HepG2 (cell line): ENCODE data around the gene LCE3A. TPM values are rescaled to one million over a fixed set of nuclear protein-coding genes. Genes with fewer than 3 reads are reported as not detected.

Experiments
- ATAC-seq: fragments of 200-7000 bp; cut with Tn5 transposase; 3 replicates; pipeline ENCODE4 v1.9.1; 2020; ENCODE audit warnings: mild to moderate bottlenecking, moderate library complexity
- Bru-seq: library from RNA; stranded (reverse); fragments of 400-500 nt; gene quantifications from one replicate; lab custom pipeline; 2021; lab: Mats Ljungman, UMichigan
- BruChase-seq, 2 experiments: library from RNA; stranded (reverse); fragments of 400-500 nt; gene quantifications; one replicate each; lab custom pipeline; 2021; lab: Mats Ljungman, UMichigan
- BruUV-seq: library from RNA; stranded (reverse); fragments of 400-500 nt; replicated peaks from 2 replicates; lab custom pipeline; 2021; lab: Mats Ljungman, UMichigan
- CTCF ChIA-PET: fragments of 300-600 bp; formaldehyde crosslinking; extraction: SDS; loops from one replicate; lab custom pipeline; 2021; ENCODE audit warnings: low total read pairs, inconsistent platforms, low intra/inter-chr PET ratio; lab: Yijun Ruan, JAX
- POLR2A ChIA-PET: fragments of 350-600 bp; sonication (Branson Sonifier 250); formaldehyde crosslinking; loops from one replicate; lab custom pipeline; 2020; ENCODE audit warnings: antibody characterized with exemption, inconsistent platforms; lab: Yijun Ruan, JAX
- DNase-seq: peaks from one replicate; pipeline ENCODE4 v3.0.0-alpha.2; 2015; ENCODE audit warnings: low spot score
- FAIRE-seq: peaks from 3 replicates; lab custom pipeline; 2011; peaks lifted over from hg19 to GRCh38; lab: Jason Lieb, UNC
- H2AFZ ChIP-seq: one replicate; pipeline ENCODE4 v1.6.1; 2011; ENCODE audit warnings: low read length, inconsistent platforms
- H3K27ac ChIP-seq: fragments of 300-600 bp; 3 replicates; pipeline ENCODE4 v1.8.0; 2011; ENCODE audit warnings: mixed run types, mild to moderate bottlenecking, mixed read lengths, low read length, inconsistent platforms; ENCODE audit not compliant: insufficient read depth; ENCODE audit errors: extremely low read length
- H3K27me3 ChIP-seq, 2 experiments: fragments of 200-600 bp in 1 of 2; 2 replicates in 1 of 2; 3 replicates in 1 of 2; pipeline versions ENCODE4 v1.6.0 to v1.8.0; 2011; ENCODE audit warnings: low read length in 2 of 2, mild to moderate bottlenecking in 2 of 2, moderate library complexity in 2 of 2, inconsistent platforms in 1 of 2; ENCODE audit not compliant: insufficient read depth in 2 of 2, control insufficient read depth in 1 of 2
- H3K36me3 ChIP-seq, 2 experiments: fragments of 200-600 bp in 1 of 2; replicated peaks in 1 of 2; 2 replicates in 1 of 2; 3 replicates in 1 of 2; pipeline versions ENCODE4 v1.5.1 to v1.8.0; 2011; ENCODE audit warnings: low read length in 2 of 2, inconsistent platforms in 1 of 2; ENCODE audit not compliant: insufficient read depth in 2 of 2, control insufficient read depth in 1 of 2
- H3K4me1 ChIP-seq: 2 replicates; pipeline ENCODE4 v1.5.1; 2012; ENCODE audit warnings: low read length, inconsistent platforms; ENCODE audit not compliant: insufficient read depth
- H3K4me2 ChIP-seq: 2 replicates; pipeline ENCODE4 v1.6.0; 2011; ENCODE audit warnings: low read depth, low read length, inconsistent platforms
- H3K4me3 ChIP-seq, 3 experiments: fragments of 200-600 bp in 1 of 3; sonication (generic), shearing (Covaris generic) in 1 of 3; replicated peaks in 1 of 3; 2 replicates each; pipeline ENCODE4 v1.5.1; 2011 to 2016; ENCODE audit warnings: low read length in 3 of 3, inconsistent platforms in 2 of 3, low read depth in 2 of 3, mild to moderate bottlenecking in 2 of 3, control low read depth in 1 of 3, mixed read lengths in 1 of 3; ENCODE audit not compliant: insufficient read depth in 1 of 3
- H3K79me2 ChIP-seq: one replicate; pipeline ENCODE4 v1.6.1; 2011; ENCODE audit warnings: low read length, inconsistent platforms; ENCODE audit not compliant: insufficient read depth
- H3K9ac ChIP-seq: 2 replicates; pipeline ENCODE4 v1.6.0; 2011; ENCODE audit warnings: mild to moderate bottlenecking, low read depth, low read length, inconsistent platforms; ENCODE audit not compliant: insufficient read depth
- H3K9me3 ChIP-seq: 2 replicates; pipeline ENCODE4 v1.5.1; 2012; ENCODE audit warnings: mild to moderate bottlenecking, low read length
- H4K20me1 ChIP-seq: 2 replicates; pipeline ENCODE4 v1.6.0; 2011; ENCODE audit warnings: inconsistent platforms, mild to moderate bottlenecking, low read length, moderate library complexity; ENCODE audit not compliant: insufficient read depth
- DDIT3 ChIP-seq: sonication (generic); formaldehyde crosslinking; IDR thresholded peaks from 2 replicates; pipeline ENCODE4 v1.4.0; 2020; ENCODE audit warnings: mild to moderate bottlenecking, missing genetic modification reagents
- E2F2 ChIP-seq: sonication (generic); formaldehyde crosslinking; IDR thresholded peaks from 2 replicates; pipeline ENCODE4 v1.4.0; 2020; ENCODE audit warnings: missing genetic modification reagents, borderline replicate concordance
- HIVEP1 ChIP-seq: sonication (generic); formaldehyde crosslinking; IDR thresholded peaks from 2 replicates; pipeline ENCODE4 v1.4.0; 2020; ENCODE audit warnings: mild to moderate bottlenecking, missing genetic modification reagents
- NFIC ChIP-seq: IDR thresholded peaks from 2 replicates; pipeline ENCODE4 v1.6.1; 2012; ENCODE audit warnings: mild to moderate bottlenecking, low read length, inconsistent platforms
- NKX3-1 ChIP-seq: sonication (generic); formaldehyde crosslinking; IDR thresholded peaks from 2 replicates; pipeline ENCODE4 v1.5.0; 2020; ENCODE audit warnings: missing genetic modification reagents
- SIN3A ChIP-seq: IDR thresholded peaks from 2 replicates; pipeline ENCODE4 v1.6.1; 2011; ENCODE audit warnings: low read depth, mild to moderate bottlenecking, control low read depth, low read length, borderline replicate concordance
- SMAD1 ChIP-seq: sonication (generic); formaldehyde crosslinking; IDR thresholded peaks from 2 replicates; pipeline ENCODE4 v1.4.0; 2020; ENCODE audit warnings: missing genetic modification reagents, low read depth, mild to moderate bottlenecking, borderline replicate concordance
- SRSF9 ChIP-seq: fragments of 200-400 bp; formaldehyde crosslinking; IDR thresholded peaks from 2 replicates; pipeline ENCODE4 v1.6.1; 2018; ENCODE audit warnings: borderline replicate concordance, mild to moderate bottlenecking, low read depth, low read length; ENCODE audit not compliant: insufficient read depth, poor library complexity, severe bottlenecking
- ZNF251 ChIP-seq: sonication (generic); formaldehyde crosslinking; IDR thresholded peaks from 2 replicates; pipeline ENCODE4 v1.9.0; 2021; ENCODE audit warnings: mild to moderate bottlenecking, missing genetic modification reagents
- ZNF275 ChIP-seq: sonication (generic); formaldehyde crosslinking; IDR thresholded peaks from 2 replicates; pipeline ENCODE4 v1.8.0; 2022; ENCODE audit warnings: missing genetic modification reagents, mild to moderate bottlenecking, inconsistent platforms, borderline replicate concordance
- ZNF33A ChIP-seq: sonication (generic); formaldehyde crosslinking; IDR thresholded peaks from 2 replicates; pipeline ENCODE4 v1.5.1; 2020; ENCODE audit warnings: missing genetic modification reagents, mild to moderate bottlenecking, moderate library complexity, borderline replicate concordance
- ZNF574 ChIP-seq: sonication (generic); formaldehyde crosslinking; IDR thresholded peaks from 2 replicates; pipeline ENCODE4 v1.4.0; 2020; ENCODE audit warnings: missing genetic modification reagents
- ZNF746 ChIP-seq: sonication (generic); formaldehyde crosslinking; IDR thresholded peaks from 2 replicates; pipeline ENCODE4 v1.8.0; 2022; ENCODE audit warnings: mild to moderate bottlenecking, missing genetic modification reagents
- ZNF816 ChIP-seq: sonication (generic); formaldehyde crosslinking; IDR thresholded peaks from 2 replicates; pipeline ENCODE4 v1.8.0; 2022; ENCODE audit warnings: missing genetic modification reagents, mild to moderate bottlenecking, borderline replicate concordance
- ZSCAN20 ChIP-seq: sonication (generic); formaldehyde crosslinking; IDR thresholded peaks from 2 replicates; pipeline ENCODE4 v1.4.0; 2020; ENCODE audit warnings: missing genetic modification reagents, mild to moderate bottlenecking, borderline replicate concordance
- WGBS: methylation state at CpG from one replicate; pipeline ENCODE4 v1.1.6; 2017; ENCODE audit warnings: low lambda C conversion rate; 5-methylcytosine and 5-hydroxymethylcytosine counted together
- in situ Hi-C: cut with HindIII; loops from 2 replicates; pipeline ENCODE4 v1.10.0; 2017; ENCODE audit warnings: low pct_unique_long_range_greater_than_20kb; ENCODE audit not compliant: extremely low pct_ligation_motif_present
- intact Hi-C: fragments of 100-400 bp; cut with micrococcal nuclease; formaldehyde crosslinking; loops from one replicate; pipeline ENCODE4 v1.10.0; 2022; ENCODE audit not compliant: unreplicated experiment
- long read RNA-seq, 2 experiments: library from RNA in 1 of 2; library from polyadenylated mRNA in 1 of 2; stranded (forward) in 1 of 2; unstranded in 1 of 2; transcript quantifications; one replicate each; pipeline ENCODE4 v2.0.0, GENCODE V29; 2019 to 2022
- polyA minus RNA-seq, 3 experiments: library from RNA; depleted of rRNA, polyadenylated mRNA; stranded (reverse); fragments of >200 nt; gene quantifications; 2 replicates each; pipeline ENCODE4 v1.2.3, GENCODE V29; 2011; ENCODE audit warnings: low replicate concordance in 1 of 3
- polyA plus RNA-seq, 8 experiments: library from polyadenylated mRNA; depleted of rRNA in 3 of 8; stranded (reverse) in 7 of 8; unstranded in 1 of 8; fragments of >200 nt; fragmentation: Illumina TruSeq in 4 of 8; extraction: Trizol in 4 of 8; gene quantifications; 2 replicates each; pipeline versions ENCODE4 v1.2.1 to v1.2.3, GENCODE V29; 2011 to 2016; ENCODE audit warnings: low read depth in 4 of 8, missing spikeins in 1 of 8, mixed read lengths in 1 of 8; ENCODE audit not compliant: insufficient read depth in 1 of 8
- total RNA-seq, 5 experiments: library from RNA; depleted of rRNA; stranded (reverse); fragments of >200 nt; fragmentation: Illumina TruSeq; extraction: Trizol; gene quantifications; 2 replicates each; pipeline ENCODE4 v1.2.3, GENCODE V29; 2016; ENCODE audit warnings: low read depth in 1 of 5

LCE3A gene
- total RNA-seq (2016; rRNA removed; fragmentation: Illumina TruSeq; extraction: Trizol) (not detected in 2 replicates), polyA plus RNA-seq (2011; rRNA removed) (not detected in 2 replicates), polyA minus RNA-seq (2011; rRNA and poly(A)+ RNA removed; ENCODE audit: low replicate concordance) (not detected in 2 replicates), Bru-seq, nascent RNA (not detected), BruChase-seq, experiment 1, labeled RNA remaining after a 6-hour chase (not detected), BruChase-seq, experiment 2, labeled RNA remaining after a 2-hour chase (not detected)
- not detected in 2 replicates for total RNA-seq (2016; cell fraction: cytosol; rRNA removed; fragmentation: Illumina TruSeq; extraction: Trizol; ENCODE audit: low read depth)
- not detected in 2 replicates for total RNA-seq (2016; cell fraction: insoluble cytoplasmic fraction; rRNA removed; fragmentation: Illumina TruSeq; extraction: Trizol)
- not detected in 2 replicates for total RNA-seq (2016; cell fraction: membrane; rRNA removed; fragmentation: Illumina TruSeq; extraction: Trizol)
- total RNA-seq (2016; cell fraction: nucleus; rRNA removed; fragmentation: Illumina TruSeq; extraction: Trizol): not detected in 2 replicates
- not detected in 2 replicates for polyA plus RNA-seq (2011; cell fraction: cytosol; rRNA removed)
- polyA plus RNA-seq (2011; cell fraction: nucleus; rRNA removed): not detected in 2 replicates
- not detected in 2 replicates for polyA plus RNA-seq (2012)
- polyA plus RNA-seq (2016; cell fraction: cytosol; fragmentation: Illumina TruSeq; extraction: Trizol; ENCODE audit: low read depth): not detected in 2 replicates
- polyA plus RNA-seq (2016; cell fraction: insoluble cytoplasmic fraction; fragmentation: Illumina TruSeq; extraction: Trizol; ENCODE audit: low read depth): not detected in 2 replicates
- not detected in 2 replicates for polyA plus RNA-seq (2016; cell fraction: membrane; fragmentation: Illumina TruSeq; extraction: Trizol; ENCODE audit: low read depth)
- polyA plus RNA-seq (2016; cell fraction: nucleus; fragmentation: Illumina TruSeq; extraction: Trizol; ENCODE audit: insufficient read depth, low read depth): not detected in 2 replicates
- not detected in 2 replicates for polyA minus RNA-seq (2011; cell fraction: cytosol; rRNA and poly(A)+ RNA removed)
- not detected in 2 replicates for polyA minus RNA-seq (2011; cell fraction: nucleus; rRNA and poly(A)+ RNA removed)
- long read RNA-seq, experiment 1: 0 reads
- long read RNA-seq, experiment 2: 0 reads

- Histone ChIP-seq H3K27me3 (peaks cover 0 to 8% of the 10 kb centered on the region in 2 experiments; a peak in 1 of 5 replicates), H3K36me3 (no peaks in the 10 kb centered on the region), H3K4me2 (no peak within 1 kb of the TSS), H3K9me3 (no peaks in the 10 kb centered on the region), H4K20me1 (no peaks in the 10 kb centered on the region), H3K27ac (no peak within 1 kb of the TSS), H3K9ac (no peak within 1 kb of the TSS), H2AFZ (no peak within 1 kb of the TSS), H3K79me2 (no peaks in the 10 kb centered on the region), H3K4me1 (no peaks in the 10 kb centered on the region), H3K4me3 (no peak within 1 kb of the TSS)
- POLR2A ChIA-PET: no interaction called here
- no peak for DNase-seq
- in situ Hi-C loops (loop anchor here (5.0 kb wide), 1 partner anchor 56 kb away; the partner anchor contains the start of gene LCE3E), intact Hi-C loops (no loop called here)
- CTCF ChIA-PET: no interaction called here
- BruUV-seq: no TSS peak
- peak; percentile 43 for ATAC-seq
- WGBS: 36% methylated on average over 5 of the region's 10 CpGs
- no peak for FAIRE-seq
- no peak for TF ChIP-seq DDIT3 (CRISPR knock-in tag)
- no peak for TF ChIP-seq ZNF275 (CRISPR knock-in tag)
- TF ChIP-seq ZNF33A: no peak
- TF ChIP-seq HIVEP1 (CRISPR knock-in tag): no peak
- TF ChIP-seq ZNF251 (CRISPR knock-in tag): no peak
- no peak for TF ChIP-seq E2F2
- TF ChIP-seq NFIC: no peak
- TF ChIP-seq ZSCAN20: no peak
- no peak for TF ChIP-seq ZNF574
- no peak for TF ChIP-seq SMAD1 (CRISPR knock-in tag)
- TF ChIP-seq ZNF816 (CRISPR knock-in tag): no peak
- no peak for TF ChIP-seq SIN3A
- TF ChIP-seq SRSF9: no peak
- no peak for TF ChIP-seq NKX3-1 (CRISPR knock-in tag)
- TF ChIP-seq ZNF746 (CRISPR knock-in tag): no peak
These were observed at the start of gene LCE3A for GRCh38 chr1:152622803-152623202. Gene LCE3A, minus strand, starts transcription at chr1:152623103. Its CDS starts 0 bp downstream, at chr1:152623103.
